HepG2 (cell line): Measurements from ENCODE around the gene MARF1. TPM values are rescaled to one million over a fixed set of nuclear protein-coding genes. Genes with fewer than 3 reads are reported as not detected.

Source experiments
- HMG20A ChIP-seq: IDR thresholded peaks from 2 replicates; pipeline ENCODE4 v1.6.1; 2016; ENCODE audit warnings: borderline replicate concordance
- KDM1A ChIP-seq: IDR thresholded peaks from 2 replicates; pipeline ENCODE4 v1.6.1; 2016; ENCODE audit warnings: missing compliant biosample characterization
- KDM3A ChIP-seq: IDR thresholded peaks from 2 replicates; pipeline ENCODE4 v1.6.1; 2018; ENCODE audit warnings: low read depth, missing compliant biosample characterization
- THAP9 ChIP-seq: sonication (generic); formaldehyde crosslinking; IDR thresholded peaks from 2 replicates; pipeline ENCODE4; 2020; ENCODE audit warnings: missing genetic modification reagents, mild to moderate bottlenecking, borderline replicate concordance
- ZHX1 ChIP-seq: sonication (generic); formaldehyde crosslinking; IDR thresholded peaks from 2 replicates; pipeline ENCODE4 v1.8.1; 2022; ENCODE audit warnings: low read depth, mild to moderate bottlenecking, missing genetic modification reagents
- ZMAT3 ChIP-seq: sonication (generic); formaldehyde crosslinking; conservative IDR thresholded peaks from 2 replicates; pipeline ENCODE4 v1.7.0; 2021; ENCODE audit warnings: missing genetic modification reagents
- ZNF562 ChIP-seq: sonication (generic); formaldehyde crosslinking; IDR thresholded peaks from 2 replicates; pipeline ENCODE4 v1.8.0; 2022; ENCODE audit warnings: missing genetic modification reagents, borderline replicate concordance
- ZSCAN31 ChIP-seq: sonication (generic); formaldehyde crosslinking; IDR thresholded peaks from 2 replicates; pipeline ENCODE4 v1.5.0; 2020; ENCODE audit warnings: low read depth, mild to moderate bottlenecking, missing genetic modification reagents
- polyA plus RNA-seq, 8 experiments: library from polyadenylated mRNA; depleted of rRNA in 3 of 8; stranded (reverse) in 7 of 8; unstranded in 1 of 8; fragments of >200 nt; fragmentation: Illumina TruSeq in 4 of 8; extraction: Trizol in 4 of 8; gene quantifications; 2 replicates each; pipeline versions ENCODE4 v1.2.1 to v1.2.3, GENCODE V29; 2011 to 2016; ENCODE audit warnings: low read depth in 4 of 8, missing spikeins in 1 of 8, mixed read lengths in 1 of 8; ENCODE audit not compliant: insufficient read depth in 1 of 8
- total RNA-seq, 5 experiments: library from RNA; depleted of rRNA; stranded (reverse); fragments of >200 nt; fragmentation: Illumina TruSeq; extraction: Trizol; gene quantifications; 2 replicates each; pipeline ENCODE4 v1.2.3, GENCODE V29; 2016; ENCODE audit warnings: low read depth in 1 of 5

Gene MARF1
- total and polyA plus RNA-seq, 2 of the 13 experiments (the other 11 are each of a cell fraction or from before 2014, with no cell fraction given), result 8.7 to 20.7 TPM

GRCh38 chr16:15547768-15548096 is 95.2 kb downstream of the MARF1 start (continued):
- TF ChIP-seq ZHX1 (CRISPR knock-in tag) (0 out of 2 replicates have a peak, but pooled peaks have one; percentile 41), KDM1A (CRISPR knock-in tag) (peak; percentile 8; the same call in 1 of the 2 replicates), ZSCAN31 (CRISPR knock-in tag) (no peak), HMG20A (CRISPR knock-in tag) (no peak), ZMAT3 (CRISPR knock-in tag) (no peak), THAP9 (CRISPR knock-in tag) (peak; percentile 1; the same call in 1 of the 2 replicates), ZNF562 (no peak), KDM3A (CRISPR knock-in tag) (no peak)
